ENCODE results near the gene ZFYVE27.
A peak's percentile ranks its signal among the peaks of the same experiment; 100 is the strongest.

The ZFYVE27 gene

GRCh38 chr10:97764519-97764931 is 27.6 kb downstream of the ZFYVE27 start:
- H3K36me3 ChIP-seq (ENCODE audit: control insufficient read depth, insufficient read depth, low read length), result peaks cover 14% of the 10 kb centered on the region
- H3K9me3 ChIP-seq (ENCODE audit: control insufficient read depth, insufficient read depth, low read length), result no peaks in the 10 kb centered on the region
- H3K9ac ChIP-seq (ENCODE audit: low read depth, low read length), result no peak overlapping the region
- no peak overlapping the region for H3K4me3 ChIP-seq (ENCODE audit: low read depth, low read length)
- peaks cover 5% of the 10 kb centered on the region for H3K27me3 ChIP-seq (ENCODE audit: control insufficient read depth, insufficient read depth, low read length)
- H3K27ac ChIP-seq (ENCODE audit: low read depth, low read length), result no peak overlapping the region
- H3K4me1 ChIP-seq (ENCODE audit: control insufficient read depth, insufficient read depth, low read length), result peaks cover 15% of the 10 kb centered on the region

- no peaks in the 10 kb centered on the region for H3K9me3 ChIP-seq (ENCODE audit: control insufficient read depth, insufficient read depth, low read length)
- H3K27ac ChIP-seq (ENCODE audit: low read depth, low read length), result no peak overlapping the region
- H3K4me1 ChIP-seq (ENCODE audit: control insufficient read depth, insufficient read depth, low read length), result peaks cover 15% of the 10 kb centered on the region
- no peak overlapping the region for H3K4me3 ChIP-seq (ENCODE audit: low read depth, low read length)
- no peak overlapping the region for H3K9ac ChIP-seq (ENCODE audit: low read depth, low read length)
- peaks cover 7% of the 10 kb centered on the region for H3K36me3 ChIP-seq (ENCODE audit: control insufficient read depth, insufficient read depth, low read length)
- H3K27me3 ChIP-seq (ENCODE audit: control insufficient read depth, insufficient read depth, low read length), result peaks cover 12% of the 10 kb centered on the region
Measured at GRCh38 chr10:97765201-97765600, 28.3 kb downstream of the ZFYVE27 start.

DNA sequence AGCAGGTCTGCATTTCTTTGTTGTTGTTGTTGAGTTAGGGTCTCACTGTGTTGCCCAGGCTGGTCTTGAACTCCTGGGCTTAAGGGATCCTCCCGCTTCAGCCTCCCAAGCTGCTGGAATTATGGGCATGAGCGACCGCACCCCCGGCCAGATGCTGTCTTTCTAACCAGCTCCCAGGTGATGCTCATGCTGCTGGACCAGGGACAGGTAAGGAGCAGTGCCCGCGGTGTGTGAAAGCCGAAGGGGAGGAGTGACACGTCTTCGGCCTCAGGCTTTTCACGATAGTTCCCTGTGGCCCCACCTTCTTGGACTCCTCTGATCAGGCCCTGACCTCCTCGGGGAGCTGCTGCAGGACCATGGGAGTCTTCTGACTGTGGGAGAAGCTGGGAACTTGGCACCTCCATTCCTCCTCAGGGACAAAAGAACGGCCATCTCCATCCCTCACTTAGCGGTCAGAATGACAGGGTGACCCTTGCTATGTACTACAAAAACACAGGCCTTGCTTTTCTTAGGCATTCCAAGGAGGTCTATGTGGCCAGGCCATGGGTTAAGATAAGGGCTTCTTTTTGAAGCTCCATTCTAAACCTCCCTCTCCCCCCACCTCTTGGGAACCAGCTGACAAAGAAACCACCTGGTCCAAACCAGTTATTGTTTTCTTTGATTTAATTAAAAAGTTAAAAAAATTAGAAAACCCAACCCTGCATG is 29.3 kb downstream of the ZFYVE27 start:
- Histone ChIP-seq H3K36me3 (ENCODE audit: control insufficient read depth, insufficient read depth, low read length) (peaks cover 2% of the 10 kb centered on the region; the same call in 1 of the 2 replicates), H3K4me3 (ENCODE audit: low read depth, low read length) (no peak overlapping the region), H3K27me3 (ENCODE audit: control insufficient read depth, insufficient read depth, low read length) (peaks cover 23% of the 10 kb centered on the region), H3K9me3 (ENCODE audit: control insufficient read depth, insufficient read depth, low read length) (no peaks in the 10 kb centered on the region), H3K4me1 (ENCODE audit: control insufficient read depth, insufficient read depth, low read length) (peaks cover 15% of the 10 kb centered on the region), H3K27ac (ENCODE audit: low read depth, low read length) (no peak overlapping the region), H3K9ac (ENCODE audit: low read depth, low read length) (no peak overlapping the region)

GRCh38 chr10:97766996-97767924 is 30.3 kb downstream of the ZFYVE27 start:
- Histone ChIP-seq H3K4me1 (ENCODE audit: control insufficient read depth, insufficient read depth, low read length) (peaks cover 15% of the 10 kb centered on the region), H3K27ac (ENCODE audit: low read depth, low read length) (no peak overlapping the region), H3K36me3 (ENCODE audit: control insufficient read depth, insufficient read depth, low read length) (peaks cover 2% of the 10 kb centered on the region; the same call in 1 of the 2 replicates), H3K4me3 (ENCODE audit: low read depth, low read length) (no peak overlapping the region), H3K27me3 (ENCODE audit: control insufficient read depth, insufficient read depth, low read length) (peaks cover 32% of the 10 kb centered on the region), H3K9me3 (ENCODE audit: control insufficient read depth, insufficient read depth, low read length) (no peaks in the 10 kb centered on the region), H3K9ac (ENCODE audit: low read depth, low read length) (no peak overlapping the region)

DNA sequence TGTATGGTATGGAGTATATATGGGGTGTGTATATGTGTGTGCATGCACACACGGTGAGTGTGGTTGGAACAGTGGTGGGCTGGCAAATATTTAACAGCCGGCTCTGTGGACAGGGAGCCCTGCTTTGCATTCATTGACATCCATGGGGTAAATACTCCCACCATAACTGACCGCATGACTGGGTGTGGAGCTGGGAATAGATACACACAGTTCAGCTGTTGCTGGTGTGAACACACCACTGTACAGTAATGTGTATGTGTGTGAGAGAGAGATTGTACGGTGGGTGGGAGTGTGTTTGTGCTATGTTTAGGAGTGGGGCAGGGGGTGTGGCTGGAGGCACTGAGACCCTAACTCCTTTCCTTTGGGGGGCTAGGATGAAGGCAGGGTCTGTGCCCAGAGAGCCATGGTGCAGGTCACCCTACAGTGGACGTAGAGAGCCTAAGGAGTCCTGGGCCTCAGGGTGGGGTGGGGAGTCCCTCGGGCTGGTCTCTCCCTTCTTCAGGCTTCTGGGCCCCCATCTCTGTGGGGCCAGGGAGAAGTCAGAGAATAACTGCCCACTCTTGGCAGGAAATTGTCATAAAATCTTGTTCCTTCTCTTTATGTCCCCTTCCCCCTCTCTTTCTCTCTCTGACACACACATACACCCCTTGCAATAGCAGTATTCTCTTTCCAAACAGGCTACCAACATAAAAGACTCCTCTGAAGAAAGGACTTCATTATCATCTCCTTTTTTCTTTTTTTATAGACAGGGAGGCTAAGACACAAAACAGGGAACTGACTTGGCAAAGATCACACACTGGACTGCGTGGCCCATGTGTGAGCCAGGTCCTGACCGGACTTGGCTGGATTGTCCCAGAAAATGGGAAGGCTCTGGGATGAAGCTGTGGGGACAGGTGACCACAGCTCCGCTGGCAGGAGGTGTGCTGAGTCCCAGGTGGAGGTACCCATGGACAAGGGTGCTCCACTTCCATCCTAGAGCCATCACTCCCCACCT is 31.7 kb downstream of the ZFYVE27 start:
- H3K9ac ChIP-seq (ENCODE audit: low read depth, low read length), result no peak overlapping the region
- H3K27me3 ChIP-seq (ENCODE audit: control insufficient read depth, insufficient read depth, low read length), result peaks cover 45% of the 10 kb centered on the region
- H3K4me3 ChIP-seq (ENCODE audit: low read depth, low read length), result no peak overlapping the region
- no peak overlapping the region for H3K27ac ChIP-seq (ENCODE audit: low read depth, low read length)
- H3K4me1 ChIP-seq (ENCODE audit: control insufficient read depth, insufficient read depth, low read length), result peaks cover 13% of the 10 kb centered on the region; the same call in 1 of the 2 replicates
- no peaks in the 10 kb centered on the region for H3K9me3 ChIP-seq (ENCODE audit: control insufficient read depth, insufficient read depth, low read length)
- peaks cover 2% of the 10 kb centered on the region; the same call in 1 of the 2 replicates for H3K36me3 ChIP-seq (ENCODE audit: control insufficient read depth, insufficient read depth, low read length)

GRCh38 chr10:97770255-97770654 is 33.3 kb downstream of the ZFYVE27 start:
- peaks cover 51% of the 10 kb centered on the region for H3K27me3 ChIP-seq (ENCODE audit: control insufficient read depth, insufficient read depth, low read length)
- H3K27ac ChIP-seq (ENCODE audit: low read depth, low read length), result no peak overlapping the region
- peaks cover 13% of the 10 kb centered on the region; the same call in 1 of the 2 replicates for H3K4me1 ChIP-seq (ENCODE audit: control insufficient read depth, insufficient read depth, low read length)
- H3K9ac ChIP-seq (ENCODE audit: low read depth, low read length), result no peak overlapping the region
- peaks cover 2% of the 10 kb centered on the region; the same call in 1 of the 2 replicates for H3K36me3 ChIP-seq (ENCODE audit: control insufficient read depth, insufficient read depth, low read length)
- no peaks in the 10 kb centered on the region for H3K9me3 ChIP-seq (ENCODE audit: control insufficient read depth, insufficient read depth, low read length)
- no peak overlapping the region for H3K4me3 ChIP-seq (ENCODE audit: low read depth, low read length)

- Histone ChIP-seq H3K4me1 (ENCODE audit: control insufficient read depth, insufficient read depth, low read length) (peaks cover 13% of the 10 kb centered on the region; the same call in 1 of the 2 replicates), H3K27me3 (ENCODE audit: control insufficient read depth, insufficient read depth, low read length) (peaks cover 51% of the 10 kb centered on the region), H3K9me3 (ENCODE audit: control insufficient read depth, insufficient read depth, low read length) (no peaks in the 10 kb centered on the region), H3K27ac (ENCODE audit: low read depth, low read length) (no peak overlapping the region), H3K36me3 (ENCODE audit: control insufficient read depth, insufficient read depth, low read length) (peaks cover 2% of the 10 kb centered on the region; the same call in 1 of the 2 replicates), H3K9ac (ENCODE audit: low read depth, low read length) (peak overlapping the region; percentile 51; the same call in 1 of the 2 replicates), H3K4me3 (ENCODE audit: low read depth, low read length) (peak overlapping the region; percentile 74)
Measured at GRCh38 chr10:97771055-97771891, 34.3 kb downstream of the ZFYVE27 start.

- H3K27me3 ChIP-seq (ENCODE audit: control insufficient read depth, insufficient read depth, low read length), result peaks cover 51% of the 10 kb centered on the region
- peak within 1 kb of the TSS; percentile 51; the same call in 1 of the 2 replicates for H3K9ac ChIP-seq (ENCODE audit: low read depth, low read length)
- no peaks in the 10 kb centered on the region for H3K36me3 ChIP-seq (ENCODE audit: control insufficient read depth, insufficient read depth, low read length)
- H3K4me1 ChIP-seq (ENCODE audit: control insufficient read depth, insufficient read depth, low read length), result peaks cover 13% of the 10 kb centered on the region; the same call in 1 of the 2 replicates
- H3K9me3 ChIP-seq (ENCODE audit: control insufficient read depth, insufficient read depth, low read length), result no peaks in the 10 kb centered on the region
- H3K4me3 ChIP-seq (ENCODE audit: low read depth, low read length), result peak within 1 kb of the TSS; percentile 74
- H3K27ac ChIP-seq (ENCODE audit: low read depth, low read length), result no peak within 1 kb of the TSS
Measured at GRCh38 chr10:97771913-97772823, 35.2 kb downstream of the ZFYVE27 start, which contains the start of gene SFRP5. TSS of gene SFRP5 (minus strand) at chr10:97771999. CDS start at chr10:97771833, 166 bp downstream.

DNA sequence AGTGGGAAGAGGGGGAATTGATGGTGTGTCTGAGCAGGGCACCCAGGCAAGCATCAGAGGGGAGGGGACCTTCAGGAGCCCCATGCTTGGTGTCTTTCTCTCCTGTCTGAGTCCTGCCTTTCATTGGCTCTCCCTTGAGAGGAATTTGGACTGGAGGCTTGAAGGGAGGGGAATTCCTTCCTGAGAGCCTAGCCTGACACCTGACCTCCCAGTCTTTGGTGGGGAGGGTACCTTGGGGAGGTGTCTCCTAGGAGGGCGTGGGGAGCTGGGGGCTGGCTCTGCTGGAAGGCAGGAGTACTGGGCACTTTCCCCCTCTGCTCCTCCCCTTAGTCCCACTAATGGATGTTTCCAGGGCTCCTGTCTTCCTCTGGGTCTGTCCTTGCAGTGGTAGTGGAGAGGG is 36.2 kb downstream of the ZFYVE27 start:
- Histone ChIP-seq H3K9ac (ENCODE audit: low read depth, low read length) (no peak overlapping the region), H3K4me1 (ENCODE audit: control insufficient read depth, insufficient read depth, low read length) (peaks cover 14% of the 10 kb centered on the region; the same call in 1 of the 2 replicates), H3K27me3 (ENCODE audit: control insufficient read depth, insufficient read depth, low read length) (peaks cover 51% of the 10 kb centered on the region)

More for the DNA sequence above, 36.2 kb downstream of the ZFYVE27 start:
- no peaks in the 10 kb centered on the region for H3K36me3 ChIP-seq (ENCODE audit: control insufficient read depth, insufficient read depth, low read length)
- no peak overlapping the region for H3K4me3 ChIP-seq (ENCODE audit: low read depth, low read length)
- no peaks in the 10 kb centered on the region for H3K9me3 ChIP-seq (ENCODE audit: control insufficient read depth, insufficient read depth, low read length)
- no peak overlapping the region for H3K27ac ChIP-seq (ENCODE audit: low read depth, low read length)
